ENCODE measurements around the gene RFX4.

Gene RFX4

GRCh38 chr12:106582641-106583230, at the start of gene RFX4:
Gene RFX4, plus strand, starts transcription at chr12:106583004. Its CDS starts 317 bp downstream, at chr12:106583321.
- no peak for DNase-seq

- DNase-seq = no peak
These were observed 41.6 kb upstream of the RFX4 start for GRCh38 chr12:106541201-106541600.

- DNase-seq = no peak
These were observed 31.4 kb upstream of the RFX4 start for GRCh38 chr12:106551410-106551809.

GRCh38 chr12:106552228-106552627, 30.6 kb upstream of the RFX4 start:
- DNase-seq = no peak

- DNase-seq = no peak
These were observed 18.0 kb upstream of the RFX4 start for GRCh38 chr12:106564678-106565329.

- no peak for DNase-seq
These were observed 16.0 kb upstream of the RFX4 start for GRCh38 chr12:106566771-106567170.

- DNase-seq = no peak
These were observed 9.6 kb upstream of the RFX4 start for GRCh38 chr12:106573239-106573638.

GRCh38 chr12:106576848-106577247, 6.0 kb upstream of the RFX4 start:
- DNase-seq = no peak

- no peak for DNase-seq
These were observed 1.9 kb upstream of the RFX4 start for GRCh38 chr12:106580671-106581508.

- DNase-seq = no peak
These were observed 1.1 kb upstream of the RFX4 start for GRCh38 chr12:106581543-106582248.

GRCh38 chr12:106582249-106582591, 584 bp upstream of the RFX4 start:
- DNase-seq = no peak

- DNase-seq = peak; percentile 22
These were observed 669 bp downstream of the RFX4 start for GRCh38 chr12:106583242-106584103.

GRCh38 chr12:106584104-106585064, 1.6 kb downstream of the RFX4 start:
- DNase-seq = no peak

GRCh38 chr12:106585105-106585520, 2.3 kb downstream of the RFX4 start:
- DNase-seq = no peak

- DNase-seq = no peak
These were observed 2.9 kb downstream of the RFX4 start for GRCh38 chr12:106585521-106586277.

- no peak for DNase-seq
These were observed 3.5 kb downstream of the RFX4 start for GRCh38 chr12:106586278-106586802.

GRCh38 chr12:106586803-106587684, 4.2 kb downstream of the RFX4 start:
- no peak for DNase-seq

- no peak for DNase-seq
These were observed 6.0 kb downstream of the RFX4 start for GRCh38 chr12:106588771-106589170.

- no peak for DNase-seq
These were observed 7.8 kb downstream of the RFX4 start for GRCh38 chr12:106590601-106591000.

Measured in NCI-H510A (cell line).